HepG2 (cell line): Measurements from ENCODE around the gene CD58. TPM values are rescaled to one million over a fixed set of nuclear protein-coding genes. Genes with fewer than 3 reads are reported as not detected.

Experiments used
- HMG20A ChIP-seq: IDR thresholded peaks from 2 replicates; pipeline ENCODE4 v1.6.1; 2016; ENCODE audit warnings: borderline replicate concordance
- IRF2 ChIP-seq: IDR thresholded peaks from 2 replicates; pipeline ENCODE4 v1.6.1; 2018; ENCODE audit warnings: missing genetic modification reagents, missing compliant biosample characterization
- KDM5B ChIP-seq: sonication (generic); formaldehyde crosslinking; IDR thresholded peaks from 2 replicates; pipeline ENCODE4 v1.4.0; 2020; ENCODE audit warnings: missing genetic modification reagents, mild to moderate bottlenecking, borderline replicate concordance
- SOX13 ChIP-seq, 3 experiments: fragments of 450-650 bp in 1 of 3; sonication (generic) in 1 of 3; formaldehyde crosslinking in 1 of 3; IDR thresholded peaks in 2 of 3; conservative IDR thresholded peaks in 1 of 3; 2 replicates each; pipeline versions ENCODE4 v1.5.0 to v1.6.1; 2016 to 2020; ENCODE audit warnings: antibody characterized with exemption in 1 of 3, mild to moderate bottlenecking in 1 of 3, missing compliant biosample characterization in 1 of 3, missing genetic modification reagents in 1 of 3, moderate library complexity in 1 of 3
- ZBTB8A ChIP-seq: sonication (generic); formaldehyde crosslinking; IDR thresholded peaks from 2 replicates; pipeline ENCODE4 v1.4.0; 2020; ENCODE audit warnings: mild to moderate bottlenecking, low read depth, missing genetic modification reagents, borderline replicate concordance
- ZEB1 ChIP-seq: IDR thresholded peaks from 2 replicates; pipeline ENCODE4 v1.6.1; 2012; ENCODE audit warnings: mild to moderate bottlenecking, low read depth, inconsistent platforms; ENCODE audit not compliant: insufficient replicate concordance
- ZFYVE20 ChIP-seq: sonication (generic); formaldehyde crosslinking; IDR thresholded peaks from 2 replicates; pipeline ENCODE4 v1.8.0; 2023; ENCODE audit warnings: low read depth, mild to moderate bottlenecking, moderate library complexity, missing genetic modification reagents, borderline replicate concordance
- ZNF17 ChIP-seq: sonication (generic); formaldehyde crosslinking; IDR thresholded peaks from 2 replicates; pipeline ENCODE4 v1.5.0; 2020; ENCODE audit warnings: mild to moderate bottlenecking, missing genetic modification reagents
- ZNF451 ChIP-seq: sonication (generic); formaldehyde crosslinking; IDR thresholded peaks from 2 replicates; pipeline ENCODE4 v1.5.0; 2020; ENCODE audit warnings: mild to moderate bottlenecking, missing genetic modification reagents
- ZNF710 ChIP-seq: sonication (generic); formaldehyde crosslinking; IDR thresholded peaks from 2 replicates; pipeline ENCODE4 v1.5.0; 2020; ENCODE audit warnings: mild to moderate bottlenecking, missing genetic modification reagents, borderline replicate concordance
- ZNF788 ChIP-seq: sonication (generic); formaldehyde crosslinking; IDR thresholded peaks from 2 replicates; pipeline ENCODE4 v1.5.0; 2020; ENCODE audit warnings: mild to moderate bottlenecking, missing genetic modification reagents, borderline replicate concordance
- ZSCAN20 ChIP-seq: sonication (generic); formaldehyde crosslinking; IDR thresholded peaks from 2 replicates; pipeline ENCODE4 v1.4.0; 2020; ENCODE audit warnings: missing genetic modification reagents, mild to moderate bottlenecking, borderline replicate concordance
- ZSCAN25 ChIP-seq: sonication (generic); formaldehyde crosslinking; IDR thresholded peaks from 2 replicates; pipeline ENCODE4 v1.8.0; 2022; ENCODE audit warnings: mild to moderate bottlenecking, missing genetic modification reagents
- polyA plus RNA-seq, 8 experiments: library from polyadenylated mRNA; depleted of rRNA in 3 of 8; stranded (reverse) in 7 of 8; unstranded in 1 of 8; fragments of >200 nt; fragmentation: Illumina TruSeq in 4 of 8; extraction: Trizol in 4 of 8; gene quantifications; 2 replicates each; pipeline versions ENCODE4 v1.2.1 to v1.2.3, GENCODE V29; 2011 to 2016; ENCODE audit warnings: low read depth in 4 of 8, missing spikeins in 1 of 8, mixed read lengths in 1 of 8; ENCODE audit not compliant: insufficient read depth in 1 of 8
- total RNA-seq, 5 experiments: library from RNA; depleted of rRNA; stranded (reverse); fragments of >200 nt; fragmentation: Illumina TruSeq; extraction: Trizol; gene quantifications; 2 replicates each; pipeline ENCODE4 v1.2.3, GENCODE V29; 2016; ENCODE audit warnings: low read depth in 1 of 5
- TF ChIP-seq, protein P1 (sequence below): sonication (generic); formaldehyde crosslinking; IDR thresholded peaks from 2 replicates; pipeline ENCODE4 v1.5.0; 2020; ENCODE audit warnings: mild to moderate bottlenecking, missing genetic modification reagents
- TF ChIP-seq, protein P2 (sequence below): sonication (generic); formaldehyde crosslinking; IDR thresholded peaks from 2 replicates; pipeline ENCODE4 v1.9.0; 2021; ENCODE audit warnings: mild to moderate bottlenecking, missing genetic modification reagents
- TF ChIP-seq, protein P3 (sequence below): sonication (generic); formaldehyde crosslinking; IDR thresholded peaks from 2 replicates; pipeline ENCODE4 v1.4.0; 2020; ENCODE audit warnings: missing genetic modification reagents, mild to moderate bottlenecking, borderline replicate concordance

Gene CD58
- total and polyA plus RNA-seq, 2 of the 13 experiments (the other 11 are each of a cell fraction or from before 2014, with no cell fraction given), result 9.4 to 13.5 TPM

- TF ChIP-seq SOX13 (IDR thresholded peaks at IDR 0.05) (no peak), SOX13 (CRISPR knock-in tag; conservative IDR thresholded peaks at IDR 0.05 in 1 of 2, IDR thresholded peaks at IDR 0.05 in 1 of 2) (peak in 1 of 2 experiments; percentile 70; a peak in 2 of 4 replicates), ZFYVE20 (CRISPR knock-in tag) (no peak), ZSCAN20 (CRISPR knock-in tag) (no peak), ZNF788 (CRISPR knock-in tag) (no peak), IRF2 (no peak), ZNF710 (CRISPR knock-in tag) (no peak), ZBTB8A (CRISPR knock-in tag) (no peak), ZSCAN25 (CRISPR knock-in tag) (no peak), ZEB1 (peak; percentile 46), HMG20A (CRISPR knock-in tag) (0 out of 2 replicates have a peak, but pooled peaks have one; percentile 39), ZNF17 (no peak), ZNF451 (CRISPR knock-in tag) (no peak), KDM5B (no peak)
- TF ChIP-seq, protein P1, sequence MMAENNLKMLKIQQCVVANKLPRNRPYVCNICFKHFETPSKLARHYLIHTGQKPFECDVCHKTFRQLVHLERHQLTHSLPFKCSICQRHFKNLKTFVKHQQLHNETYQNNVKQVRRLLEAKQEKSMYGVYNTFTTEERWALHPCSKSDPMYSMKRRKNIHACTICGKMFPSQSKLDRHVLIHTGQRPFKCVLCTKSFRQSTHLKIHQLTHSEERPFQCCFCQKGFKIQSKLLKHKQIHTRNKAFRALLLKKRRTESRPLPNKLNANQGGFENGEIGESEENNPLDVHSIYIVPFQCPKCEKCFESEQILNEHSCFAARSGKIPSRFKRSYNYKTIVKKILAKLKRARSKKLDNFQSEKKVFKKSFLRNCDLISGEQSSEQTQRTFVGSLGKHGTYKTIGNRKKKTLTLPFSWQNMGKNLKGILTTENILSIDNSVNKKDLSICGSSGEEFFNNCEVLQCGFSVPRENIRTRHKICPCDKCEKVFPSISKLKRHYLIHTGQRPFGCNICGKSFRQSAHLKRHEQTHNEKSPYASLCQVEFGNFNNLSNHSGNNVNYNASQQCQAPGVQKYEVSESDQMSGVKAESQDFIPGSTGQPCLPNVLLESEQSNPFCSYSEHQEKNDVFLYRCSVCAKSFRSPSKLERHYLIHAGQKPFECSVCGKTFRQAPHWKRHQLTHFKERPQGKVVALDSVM (CRISPR knock-in tag), result no peak
- TF ChIP-seq, protein P2, sequence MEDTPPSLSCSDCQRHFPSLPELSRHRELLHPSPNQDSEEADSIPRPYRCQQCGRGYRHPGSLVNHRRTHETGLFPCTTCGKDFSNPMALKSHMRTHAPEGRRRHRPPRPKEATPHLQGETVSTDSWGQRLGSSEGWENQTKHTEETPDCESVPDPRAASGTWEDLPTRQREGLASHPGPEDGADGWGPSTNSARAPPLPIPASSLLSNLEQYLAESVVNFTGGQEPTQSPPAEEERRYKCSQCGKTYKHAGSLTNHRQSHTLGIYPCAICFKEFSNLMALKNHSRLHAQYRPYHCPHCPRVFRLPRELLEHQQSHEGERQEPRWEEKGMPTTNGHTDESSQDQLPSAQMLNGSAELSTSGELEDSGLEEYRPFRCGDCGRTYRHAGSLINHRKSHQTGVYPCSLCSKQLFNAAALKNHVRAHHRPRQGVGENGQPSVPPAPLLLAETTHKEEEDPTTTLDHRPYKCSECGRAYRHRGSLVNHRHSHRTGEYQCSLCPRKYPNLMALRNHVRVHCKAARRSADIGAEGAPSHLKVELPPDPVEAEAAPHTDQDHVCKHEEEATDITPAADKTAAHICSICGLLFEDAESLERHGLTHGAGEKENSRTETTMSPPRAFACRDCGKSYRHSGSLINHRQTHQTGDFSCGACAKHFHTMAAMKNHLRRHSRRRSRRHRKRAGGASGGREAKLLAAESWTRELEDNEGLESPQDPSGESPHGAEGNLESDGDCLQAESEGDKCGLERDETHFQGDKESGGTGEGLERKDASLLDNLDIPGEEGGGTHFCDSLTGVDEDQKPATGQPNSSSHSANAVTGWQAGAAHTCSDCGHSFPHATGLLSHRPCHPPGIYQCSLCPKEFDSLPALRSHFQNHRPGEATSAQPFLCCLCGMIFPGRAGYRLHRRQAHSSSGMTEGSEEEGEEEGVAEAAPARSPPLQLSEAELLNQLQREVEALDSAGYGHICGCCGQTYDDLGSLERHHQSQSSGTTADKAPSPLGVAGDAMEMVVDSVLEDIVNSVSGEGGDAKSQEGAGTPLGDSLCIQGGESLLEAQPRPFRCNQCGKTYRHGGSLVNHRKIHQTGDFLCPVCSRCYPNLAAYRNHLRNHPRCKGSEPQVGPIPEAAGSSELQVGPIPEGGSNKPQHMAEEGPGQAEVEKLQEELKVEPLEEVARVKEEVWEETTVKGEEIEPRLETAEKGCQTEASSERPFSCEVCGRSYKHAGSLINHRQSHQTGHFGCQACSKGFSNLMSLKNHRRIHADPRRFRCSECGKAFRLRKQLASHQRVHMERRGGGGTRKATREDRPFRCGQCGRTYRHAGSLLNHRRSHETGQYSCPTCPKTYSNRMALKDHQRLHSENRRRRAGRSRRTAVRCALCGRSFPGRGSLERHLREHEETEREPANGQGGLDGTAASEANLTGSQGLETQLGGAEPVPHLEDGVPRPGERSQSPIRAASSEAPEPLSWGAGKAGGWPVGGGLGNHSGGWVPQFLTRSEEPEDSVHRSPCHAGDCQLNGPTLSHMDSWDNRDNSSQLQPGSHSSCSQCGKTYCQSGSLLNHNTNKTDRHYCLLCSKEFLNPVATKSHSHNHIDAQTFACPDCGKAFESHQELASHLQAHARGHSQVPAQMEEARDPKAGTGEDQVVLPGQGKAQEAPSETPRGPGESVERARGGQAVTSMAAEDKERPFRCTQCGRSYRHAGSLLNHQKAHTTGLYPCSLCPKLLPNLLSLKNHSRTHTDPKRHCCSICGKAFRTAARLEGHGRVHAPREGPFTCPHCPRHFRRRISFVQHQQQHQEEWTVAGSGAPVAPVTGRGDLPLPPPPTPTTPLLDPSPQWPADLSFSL (CRISPR knock-in tag), result no peak
- TF ChIP-seq, protein P3, sequence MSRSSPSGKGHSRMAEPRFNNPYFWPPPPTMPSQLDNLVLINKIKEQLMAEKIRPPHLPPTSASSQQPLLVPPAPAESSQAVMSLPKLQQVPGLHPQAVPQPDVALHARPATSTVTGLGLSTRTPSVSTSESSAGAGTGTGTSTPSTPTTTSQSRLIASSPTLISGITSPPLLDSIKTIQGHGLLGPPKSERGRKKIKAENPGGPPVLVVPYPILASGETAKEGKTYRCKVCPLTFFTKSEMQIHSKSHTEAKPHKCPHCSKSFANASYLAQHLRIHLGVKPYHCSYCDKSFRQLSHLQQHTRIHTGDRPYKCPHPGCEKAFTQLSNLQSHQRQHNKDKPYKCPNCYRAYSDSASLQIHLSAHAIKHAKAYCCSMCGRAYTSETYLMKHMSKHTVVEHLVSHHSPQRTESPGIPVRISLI (CRISPR knock-in tag), result peak; percentile 50; the same call in 1 of the 2 replicates
These were observed 42.3 kb downstream of the CD58 start (continued) for GRCh38 chr1:116528329-116529083.
